ENCODE data around the gene SEMA3G.

- TF ChIP-seq CTCF (conservative IDR thresholded peaks at IDR 0.05; ENCODE audit: low read depth, low read length), result no peak
- no peak for TF ChIP-seq EZH2 (IDR thresholded peaks at IDR 0.05; ENCODE audit: low read length, unreplicated experiment)
These were observed 8.8 kb upstream of the SEMA3G start, which contains the start of gene TNNC1 for GRCh38 chr3:52453496-52454249.
